Measurements from ENCODE around the gene CHRNB2. TPM values are rescaled to one million over a fixed set of nuclear protein-coding genes. Genes with fewer than 3 reads are reported as not detected.

Gene CHRNB2
- total RNA-seq, 6 experiments from 2014 or later: 0.05 to 0.09 (median 0.07) TPM; not detected in 1

- no peak for DNase-seq
- Mint-ChIP-seq H3K27ac (no peak overlapping the region), H3K9me3 (no peaks in the 10 kb centered on the region), H3K4me3 (no peak overlapping the region), H3K27me3 (ENCODE audit: insufficient read depth) (no peaks in the 10 kb centered on the region), H3K4me1 (ENCODE audit: low read depth) (peaks cover 17% of the 10 kb centered on the region), H3K36me3 (ENCODE audit: low read depth) (no peaks in the 10 kb centered on the region)
- no peak for TF ChIP-seq CTCF (IDR thresholded peaks at IDR 0.05)
Observed at GRCh38 chr1:154614247-154614646, 46.7 kb downstream of the CHRNB2 start.

DNA sequence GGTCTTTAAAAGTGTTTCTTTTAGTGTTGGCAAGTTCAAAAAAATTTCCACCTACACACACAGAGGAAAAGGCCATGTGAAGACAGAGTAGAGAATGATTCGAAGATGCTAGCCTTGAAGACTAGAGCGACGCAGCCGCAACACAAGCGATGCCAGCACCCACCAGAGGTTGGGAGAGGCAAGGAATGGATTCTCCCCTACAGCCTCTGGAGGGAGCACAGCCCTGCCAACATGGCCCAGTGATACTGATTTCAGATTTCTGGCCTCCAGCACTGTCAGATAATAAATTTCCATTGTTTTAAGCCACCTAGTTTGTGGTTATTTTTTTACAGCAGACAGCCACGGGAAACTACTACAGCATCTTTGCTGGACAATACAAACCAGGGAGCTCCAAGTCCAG, 47.3 kb downstream of the CHRNB2 start:
- no peak overlapping the region for H3K4me3 Mint-ChIP-seq
- H3K36me3 Mint-ChIP-seq (ENCODE audit: low read depth): no peaks in the 10 kb centered on the region
- H3K27me3 Mint-ChIP-seq (ENCODE audit: insufficient read depth): no peaks in the 10 kb centered on the region
- no peak overlapping the region for H3K27ac Mint-ChIP-seq
- H3K9me3 Mint-ChIP-seq: no peaks in the 10 kb centered on the region
- DNase-seq: no peak
- H3K4me1 Mint-ChIP-seq (ENCODE audit: low read depth): peaks cover 10% of the 10 kb centered on the region
- TF ChIP-seq CTCF (IDR thresholded peaks at IDR 0.05): no peak

GRCh38 chr1:154615411-154615810, 47.8 kb downstream of the CHRNB2 start:
- Mint-ChIP-seq H3K4me1 (ENCODE audit: low read depth) (peaks cover 6% of the 10 kb centered on the region; the same call in 1 of the 2 replicates), H3K27ac (no peak overlapping the region), H3K9me3 (no peaks in the 10 kb centered on the region), H3K4me3 (no peak overlapping the region), H3K36me3 (ENCODE audit: low read depth) (no peaks in the 10 kb centered on the region), H3K27me3 (ENCODE audit: insufficient read depth) (no peaks in the 10 kb centered on the region)
- DNase-seq: no peak
- TF ChIP-seq CTCF (IDR thresholded peaks at IDR 0.05): no peak

- Mint-ChIP-seq H3K27ac (no peak overlapping the region), H3K36me3 (ENCODE audit: low read depth) (peaks cover 2% of the 10 kb centered on the region; the same call in 1 of the 2 replicates), H3K9me3 (no peaks in the 10 kb centered on the region), H3K27me3 (ENCODE audit: insufficient read depth) (no peaks in the 10 kb centered on the region), H3K4me3 (no peak overlapping the region), H3K4me1 (ENCODE audit: low read depth) (peaks cover 6% of the 10 kb centered on the region; the same call in 1 of the 2 replicates)
- no peak for TF ChIP-seq CTCF (IDR thresholded peaks at IDR 0.05)
- no peak for DNase-seq
Observed at GRCh38 chr1:154616659-154617345, 49.2 kb downstream of the CHRNB2 start.

DNA sequence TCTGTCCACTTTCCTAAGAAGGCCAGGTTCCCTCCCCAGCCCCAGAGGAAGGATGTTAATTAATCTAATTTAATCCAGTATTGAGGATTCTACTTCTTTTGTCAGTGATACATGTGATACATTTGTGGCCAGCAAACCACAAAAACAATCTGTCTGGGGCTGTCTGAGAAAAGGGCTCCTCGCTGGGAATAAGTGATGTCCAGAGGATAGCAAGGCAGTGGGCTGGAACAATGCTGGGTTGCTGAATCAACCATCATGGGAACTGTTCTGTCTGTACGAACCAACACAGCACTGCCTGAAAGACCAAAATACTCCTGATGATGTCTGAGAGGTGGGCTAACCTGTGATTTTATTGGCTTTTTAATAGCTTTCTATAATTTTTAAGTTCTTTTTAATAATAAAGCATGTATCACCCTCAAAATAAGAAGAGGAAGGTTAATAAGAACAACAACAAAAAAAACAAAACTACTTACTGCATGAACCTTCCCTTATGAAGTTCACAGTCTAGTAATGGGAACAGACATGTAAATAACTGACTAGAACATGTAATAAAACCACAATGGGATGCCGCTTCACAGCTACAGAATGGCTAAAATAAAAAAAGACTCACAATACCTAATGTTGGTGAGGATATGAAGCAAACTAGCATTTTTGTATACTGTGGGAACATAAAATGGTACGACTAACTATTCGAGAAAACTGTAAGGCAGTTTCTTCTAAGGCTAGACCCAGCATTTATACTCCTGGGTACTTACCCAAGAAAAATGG, 51.8 kb downstream of the CHRNB2 start:
- H3K27ac Mint-ChIP-seq: no peak overlapping the region

More for the DNA sequence above, 51.8 kb downstream of the CHRNB2 start:
- H3K4me3 Mint-ChIP-seq: no peak overlapping the region
- H3K36me3 Mint-ChIP-seq (ENCODE audit: low read depth): peaks cover 10% of the 10 kb centered on the region; the same call in 1 of the 2 replicates
- DNase-seq: no peak
- H3K4me1 Mint-ChIP-seq (ENCODE audit: low read depth): peaks cover 22% of the 10 kb centered on the region
- H3K9me3 Mint-ChIP-seq: no peaks in the 10 kb centered on the region
- TF ChIP-seq CTCF (IDR thresholded peaks at IDR 0.05): no peak
- no peaks in the 10 kb centered on the region for H3K27me3 Mint-ChIP-seq (ENCODE audit: insufficient read depth)
